PC-3 (cell line): ENCODE data around the gene STK16. TPM values are rescaled to one million over a fixed set of nuclear protein-coding genes. Genes with fewer than 3 reads are reported as not detected.
A peak's percentile ranks its signal among the peaks of the same experiment; 100 is the strongest.

ENCODE experiments used
- ATAC-seq: fragments of 200-7000 bp; cut with Tn5 transposase; 2 replicates; pipeline ENCODE4 v1.9.1; 2020; ENCODE audit warnings: mild to moderate bottlenecking, moderate library complexity
- BruUV-seq: library from RNA; stranded (reverse); fragments of 400-500 nt; replicated peaks from 2 replicates; lab custom pipeline; 2021; lab: Mats Ljungman, UMichigan
- CTCF ChIA-PET: fragments of 300-600 bp; sonication (Branson Sonifier 250); formaldehyde crosslinking; loops from one replicate; lab custom pipeline; 2022; ENCODE audit warnings: antibody characterized with exemption; lab: Charles Lee
- POLR2A ChIA-PET: fragments of 300-600 bp; sonication (Branson Sonifier 250); formaldehyde crosslinking; loops from one replicate; lab custom pipeline; 2022; ENCODE audit warnings: antibody characterized with exemption; ENCODE audit not compliant: unreplicated experiment; lab: Charles Lee
- DNase-seq: peaks from one replicate; pipeline ENCODE4 v3.0.0-alpha.2; 2015
- H2AFZ ChIP-seq: fragments of 300-600 bp; sonication (generic); 2 replicates; pipeline ENCODE4 v1.6.0; 2016; ENCODE audit warnings: antibody characterized with exemption, low read length
- H3F3A ChIP-seq: fragments of 300-600 bp; sonication (generic); one replicate; pipeline ENCODE4 v1.6.0; 2017; ENCODE audit warnings: antibody characterized with exemption, low read length, control low read depth, mild to moderate bottlenecking; ENCODE audit not compliant: unreplicated experiment
- H3K27ac ChIP-seq: fragments of 300-600 bp; sonication (generic); 2 replicates; pipeline ENCODE4 v1.5.1; 2016; ENCODE audit warnings: mild to moderate bottlenecking, low read length
- H3K27me3 ChIP-seq: fragments of 300-600 bp; sonication (generic); 2 replicates; pipeline ENCODE4 v1.6.1; 2016; ENCODE audit warnings: low read length, mixed read lengths
- H3K36me3 ChIP-seq: fragments of 300-600 bp; sonication (generic); 2 replicates; pipeline ENCODE4 v1.6.1; 2016; ENCODE audit warnings: low read depth, mixed run types, low read length, mixed read lengths
- H3K4me1 ChIP-seq: fragments of 300-600 bp; sonication (generic); 2 replicates; pipeline ENCODE4 v1.5.1; 2016; ENCODE audit warnings: low read length; ENCODE audit not compliant: insufficient read depth
- H3K4me2 ChIP-seq: fragments of 300-600 bp; sonication (generic); 2 replicates; pipeline ENCODE4 v1.6.0; 2016; ENCODE audit warnings: low read length
- H3K4me3 ChIP-seq: fragments of 300-600 bp; sonication (generic); 2 replicates; pipeline ENCODE4 v1.5.1; 2016; ENCODE audit warnings: mild to moderate bottlenecking, low read length, mixed read lengths
- H3K79me2 ChIP-seq: fragments of 300-600 bp; sonication (generic); 2 replicates; pipeline ENCODE4 v1.6.1; 2017; ENCODE audit warnings: low read length, mixed read lengths
- H3K9ac ChIP-seq: fragments of 300-600 bp; sonication (generic); 2 replicates; pipeline ENCODE4 v1.6.0; 2016; ENCODE audit warnings: mild to moderate bottlenecking, low read length
- H3K9me2 ChIP-seq: fragments of 300-600 bp; sonication (generic); replicated peaks from 2 replicates; pipeline ENCODE4 v1.6.1; 2016; ENCODE audit warnings: mixed run types, low read length, mixed read lengths
- H3K9me3 ChIP-seq: fragments of 300-600 bp; sonication (generic); 2 replicates; pipeline ENCODE4 v1.6.1; 2016; ENCODE audit warnings: low read length, mixed read lengths
- H4K20me1 ChIP-seq: fragments of 300-600 bp; sonication (generic); 2 replicates; pipeline ENCODE4 v1.6.1; 2016; ENCODE audit warnings: low read length, mixed read lengths
- CTCF ChIP-seq: fragments of 300-600 bp; sonication (generic); conservative IDR thresholded peaks from 2 replicates; pipeline ENCODE4 v1.5.1; 2017; ENCODE audit warnings: antibody characterized with exemption, low read depth, mild to moderate bottlenecking, low read length
- EZH2 ChIP-seq: fragments of 300-600 bp; sonication (generic); IDR thresholded peaks from one replicate; pipeline ENCODE4 v1.6.1; 2017; ENCODE audit warnings: antibody characterized with exemption, mild to moderate bottlenecking, low read length; ENCODE audit not compliant: unreplicated experiment
- EZH2phosphoT487 ChIP-seq: fragments of 300-600 bp; sonication (generic); IDR thresholded peaks from 2 replicates; pipeline ENCODE4 v1.6.1; 2018; ENCODE audit warnings: mild to moderate bottlenecking, antibody characterized with exemption, low read length, borderline replicate concordance
- intact Hi-C: fragments of 100-400 bp; cut with micrococcal nuclease; formaldehyde crosslinking; loops from 2 replicates; pipeline ENCODE4 v1.9.0; 2023
- total RNA-seq: library from RNA; depleted of rRNA; stranded (reverse); fragments of >200 nt; gene quantifications from 2 replicates; pipeline ENCODE4 v1.2.3, GENCODE V29; 2014

The STK16 gene
- total RNA-seq, 1 experiment from 2014 or later, result 16.3 TPM

GRCh38 chr2:219279151-219279915, 34.1 kb downstream of the STK16 start, which contains the start of gene DNAJB2:
Gene DNAJB2, plus strand, starts transcription at chr2:219279366. Its CDS starts 468 bp downstream, at chr2:219279834.
- H3K4me1 ChIP-seq, result peaks cover 33% of the 10 kb centered on the region
- peaks cover 11% of the 10 kb centered on the region for H3K79me2 ChIP-seq
- DNase-seq (peak; percentile 99), ATAC-seq (peak; percentile 86)
- H3K9ac ChIP-seq, result peak within 1 kb of the TSS; percentile 83
- no peaks in the 10 kb centered on the region for H3K9me3 ChIP-seq
- H3K4me2 ChIP-seq, result peak within 1 kb of the TSS; percentile 99
- ChIA-PET CTCF (interaction anchor here (0.5 to 3.5 kb wide), 6 partner anchors 15 to 596 kb away, joined by 3 to 39 read pairs (median 4); partner anchors contain the start of gene DNPEP), POLR2A (interaction anchor here (0.6 to 1.2 kb wide), 4 partner anchors 16 to 872 kb away, joined by 4 to 14 read pairs (median 5); partner anchors contain the start of gene DNPEP)
- H3F3A ChIP-seq, result no peaks in the 10 kb centered on the region
- intact Hi-C loops, result loop anchor here (1.0 to 2.0 kb wide), 4 partner anchors 15 to 119 kb away; partner anchors contain the start of genes ABCB6 and NHEJ1
- H3K9me2 ChIP-seq, result no peaks in the 10 kb centered on the region
- H4K20me1 ChIP-seq, result no peaks in the 10 kb centered on the region
- H3K27ac ChIP-seq, result peak within 1 kb of the TSS; percentile 85
- H3K27me3 ChIP-seq, result no peaks in the 10 kb centered on the region
- H3K4me3 ChIP-seq, result peak within 1 kb of the TSS; percentile 86
- H2AFZ ChIP-seq, result peak within 1 kb of the TSS; percentile 58
- no TSS peak for BruUV-seq
- TF ChIP-seq EZH2, result no peak
- TF ChIP-seq CTCF, result peak; percentile 37; the same call in 1 of the 2 replicates
- peak; percentile 55; the same call in 1 of the 2 replicates for TF ChIP-seq EZH2phosphoT487
- H3K36me3 ChIP-seq, result no peaks in the 10 kb centered on the region; the same call in 1 of the 2 replicates

GRCh38 chr2:219279916-219280516, 34.7 kb downstream of the STK16 start:
- peaks cover 11% of the 10 kb centered on the region for H3K79me2 ChIP-seq
- H3K27me3 ChIP-seq, result no peaks in the 10 kb centered on the region
- intact Hi-C loops, result loop anchor here (1.0 to 2.0 kb wide), 4 partner anchors 14 to 120 kb away; partner anchors contain the start of genes ABCB6 and NHEJ1
- H3K9ac ChIP-seq, result peak overlapping the region; percentile 83
- BruUV-seq, result no TSS peak
- DNase-seq (no peak), ATAC-seq (no peak)
- no peaks in the 10 kb centered on the region for H4K20me1 ChIP-seq
- ChIA-PET CTCF (interaction anchor here (3.5 kb wide), 1 partner anchor 15 kb away, joined by 39 read pairs; no protein-coding TSS in a partner anchor), POLR2A (interaction anchor here (1.1 kb wide), 1 partner anchor 30 kb away, joined by 4 read pairs; no protein-coding TSS in a partner anchor)
- H3F3A ChIP-seq, result no peaks in the 10 kb centered on the region
- TF ChIP-seq CTCF (peak; percentile 18), EZH2phosphoT487 (no peak), EZH2 (no peak)
- H2AFZ ChIP-seq, result peak overlapping the region; percentile 58
- no peaks in the 10 kb centered on the region for H3K9me3 ChIP-seq
- peak overlapping the region; percentile 99 for H3K4me2 ChIP-seq
- H3K9me2 ChIP-seq, result no peaks in the 10 kb centered on the region
- peaks cover 2% of the 10 kb centered on the region; the same call in 1 of the 2 replicates for H3K36me3 ChIP-seq
- H3K4me3 ChIP-seq, result peak overlapping the region; percentile 86
- peaks cover 27% of the 10 kb centered on the region for H3K4me1 ChIP-seq
- H3K27ac ChIP-seq, result peak overlapping the region; percentile 85
